ENCODE measurements around the gene POGLUT2.

Gene POGLUT2

GRCh38 chr13:102798581-102799425, at the start of gene POGLUT2, which contains the start of gene BIVM:
POGLUT2 (minus strand) TSS chr13:102798976; CDS start chr13:102798670, 306 bp downstream.
BIVM (plus strand) TSS chr13:102799119; CDS start chr13:102807268, 8,149 bp downstream.
- peak; percentile 94 for DNase-seq

GRCh38 chr13:102847272-102848234, 48.8 kb upstream of the POGLUT2 start:
- DNase-seq = no peak

- no peak for DNase-seq
Observed at GRCh38 chr13:102846261-102847015, 47.7 kb upstream of the POGLUT2 start.

GRCh38 chr13:102845630-102846260, 47.0 kb upstream of the POGLUT2 start, which contains the start of gene ERCC5:
ERCC5 (plus strand) TSS chr13:102846032; CDS start chr13:102846267, 235 bp downstream.
- peak; percentile 94 for DNase-seq

GRCh38 chr13:102845289-102845629, 46.5 kb upstream of the POGLUT2 start:
- DNase-seq = no peak

- no peak for DNase-seq
Observed at GRCh38 chr13:102839462-102839861, 40.7 kb upstream of the POGLUT2 start.

- DNase-seq = no peak
Observed at GRCh38 chr13:102838982-102839381, 40.2 kb upstream of the POGLUT2 start.

GRCh38 chr13:102838273-102838672, 39.5 kb upstream of the POGLUT2 start:
- no peak for DNase-seq

GRCh38 chr13:102836471-102836870, 37.7 kb upstream of the POGLUT2 start:
- no peak for DNase-seq

- DNase-seq = no peak
Observed at GRCh38 chr13:102830646-102831045, 31.9 kb upstream of the POGLUT2 start.

- no peak for DNase-seq
Observed at GRCh38 chr13:102825921-102826706, 27.3 kb upstream of the POGLUT2 start.

GRCh38 chr13:102825400-102825799, 26.6 kb upstream of the POGLUT2 start:
- no peak for DNase-seq

GRCh38 chr13:102817907-102818306, 19.1 kb upstream of the POGLUT2 start:
- DNase-seq = no peak

- no peak for DNase-seq
Observed at GRCh38 chr13:102817241-102817640, 18.5 kb upstream of the POGLUT2 start.

GRCh38 chr13:102816708-102817107, 17.9 kb upstream of the POGLUT2 start:
- DNase-seq = no peak

GRCh38 chr13:102815788-102816187, 17.0 kb upstream of the POGLUT2 start:
- DNase-seq = no peak

GRCh38 chr13:102814793-102815192, 16.0 kb upstream of the POGLUT2 start:
- no peak for DNase-seq

GRCh38 chr13:102814025-102814607, 15.3 kb upstream of the POGLUT2 start:
- DNase-seq = no peak

GRCh38 chr13:102812611-102813287, 14.0 kb upstream of the POGLUT2 start:
- no peak for DNase-seq

- DNase-seq = no peak
Observed at GRCh38 chr13:102807699-102808098, 8.9 kb upstream of the POGLUT2 start.
